ENCODE data around the gene RPS6KA2. TPM values are rescaled to one million over a fixed set of nuclear protein-coding genes. Genes with fewer than 3 reads are reported as not detected.

The RPS6KA2 gene
- total RNA-seq, 2 donors from 2014 or later, result 78.6 to 131 TPM

DNA sequence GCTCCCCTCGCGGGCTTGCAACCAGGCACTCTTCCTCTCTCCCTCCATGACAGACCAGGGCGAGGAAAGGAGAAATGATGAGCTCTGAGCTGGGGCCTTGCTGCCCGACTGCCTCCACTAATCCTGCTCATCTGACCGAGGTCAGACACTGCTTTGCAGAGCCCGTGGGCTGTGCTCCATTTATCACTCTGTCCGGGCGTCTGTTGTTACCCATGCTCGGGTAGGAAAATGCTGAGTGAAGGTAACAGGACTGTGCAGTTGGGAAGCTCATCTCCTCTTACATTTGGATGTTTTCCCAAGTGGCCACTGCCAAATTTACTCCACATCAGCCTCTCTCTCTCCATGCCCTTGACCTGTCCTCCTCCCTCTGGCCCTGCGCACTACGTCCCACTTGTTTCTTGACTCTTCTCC lies 14.6 kb downstream of the RPS6KA2 start:
- peak overlapping the region; percentile 30 to 85 for H3K27ac ChIP-seq
- no peaks in the 10 kb centered on the region for H3K9me3 ChIP-seq
- peaks cover 0 to 54% of the 10 kb centered on the region in 2 donors for H3K4me1 ChIP-seq
- H3K36me3 ChIP-seq, result no peaks in the 10 kb centered on the region
- no peaks in the 10 kb centered on the region for H3K27me3 ChIP-seq
- no peak overlapping the region for H3K4me3 ChIP-seq
- TF ChIP-seq, protein P1, sequence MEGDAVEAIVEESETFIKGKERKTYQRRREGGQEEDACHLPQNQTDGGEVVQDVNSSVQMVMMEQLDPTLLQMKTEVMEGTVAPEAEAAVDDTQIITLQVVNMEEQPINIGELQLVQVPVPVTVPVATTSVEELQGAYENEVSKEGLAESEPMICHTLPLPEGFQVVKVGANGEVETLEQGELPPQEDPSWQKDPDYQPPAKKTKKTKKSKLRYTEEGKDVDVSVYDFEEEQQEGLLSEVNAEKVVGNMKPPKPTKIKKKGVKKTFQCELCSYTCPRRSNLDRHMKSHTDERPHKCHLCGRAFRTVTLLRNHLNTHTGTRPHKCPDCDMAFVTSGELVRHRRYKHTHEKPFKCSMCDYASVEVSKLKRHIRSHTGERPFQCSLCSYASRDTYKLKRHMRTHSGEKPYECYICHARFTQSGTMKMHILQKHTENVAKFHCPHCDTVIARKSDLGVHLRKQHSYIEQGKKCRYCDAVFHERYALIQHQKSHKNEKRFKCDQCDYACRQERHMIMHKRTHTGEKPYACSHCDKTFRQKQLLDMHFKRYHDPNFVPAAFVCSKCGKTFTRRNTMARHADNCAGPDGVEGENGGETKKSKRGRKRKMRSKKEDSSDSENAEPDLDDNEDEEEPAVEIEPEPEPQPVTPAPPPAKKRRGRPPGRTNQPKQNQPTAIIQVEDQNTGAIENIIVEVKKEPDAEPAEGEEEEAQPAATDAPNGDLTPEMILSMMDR (IDR thresholded peaks at IDR 0.05), result no peak
- peak; percentile 55 for DNase-seq (ENCODE audit: low spot score)

DNA sequence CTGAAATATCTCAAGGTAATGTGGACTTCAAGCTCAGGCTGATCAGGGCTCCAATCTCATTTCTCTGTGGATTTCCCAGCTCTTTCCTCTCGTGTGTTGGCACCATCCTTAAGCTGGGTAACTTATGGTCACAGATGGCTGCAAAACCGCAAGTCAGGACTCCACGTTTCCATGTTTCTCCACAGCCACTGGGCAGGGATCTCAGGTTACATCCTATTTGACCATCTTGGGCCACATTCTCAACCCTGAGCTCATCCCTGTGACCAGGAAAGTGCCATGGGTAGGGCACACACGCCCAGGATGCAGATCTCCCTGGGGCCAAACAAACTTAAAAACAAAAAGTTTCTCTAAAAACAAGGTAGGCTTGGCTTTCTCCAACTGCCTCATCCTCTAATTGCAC lies 15.4 kb downstream of the RPS6KA2 start:
- no peaks in the 10 kb centered on the region for H3K9me3 ChIP-seq
- peak; percentile 50 for DNase-seq (ENCODE audit: low spot score)
- no peaks in the 10 kb centered on the region for H3K36me3 ChIP-seq
- peaks cover 0 to 51% of the 10 kb centered on the region in 2 donors for H3K4me1 ChIP-seq
- TF ChIP-seq, protein P1 (IDR thresholded peaks at IDR 0.05), result no peak
- no peak overlapping the region for H3K27ac ChIP-seq
- no peak overlapping the region for H3K4me3 ChIP-seq
- no peaks in the 10 kb centered on the region for H3K27me3 ChIP-seq

DNA sequence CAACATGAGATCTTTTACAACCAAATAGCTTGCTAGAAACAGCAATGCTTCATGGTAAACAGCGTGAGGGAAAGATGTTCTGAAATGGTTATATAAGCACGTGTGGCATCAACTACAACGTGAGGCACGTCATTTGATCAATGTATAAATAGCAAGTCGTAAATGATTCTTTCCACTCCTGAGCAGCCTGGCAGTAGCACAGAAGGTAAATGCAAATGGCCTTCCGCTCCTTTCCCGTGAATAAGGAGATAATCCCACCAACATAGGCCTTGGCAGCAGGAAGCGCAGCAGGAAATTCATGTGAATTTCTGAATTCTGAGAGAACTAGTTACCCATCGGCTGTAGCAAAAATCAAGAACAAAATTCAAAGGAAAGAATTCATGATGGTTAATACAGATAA lies 17.0 kb downstream of the RPS6KA2 start:
- Histone ChIP-seq H3K9me3 (no peaks in the 10 kb centered on the region), H3K27ac (no peak overlapping the region), H3K36me3 (no peaks in the 10 kb centered on the region), H3K4me3 (no peak overlapping the region), H3K4me1 (peaks cover 0 to 36% of the 10 kb centered on the region in 2 donors), H3K27me3 (no peaks in the 10 kb centered on the region)
- DNase-seq (ENCODE audit: low spot score), result peak; percentile 7
- TF ChIP-seq, protein P1 (IDR thresholded peaks at IDR 0.05), result no peak

DNA sequence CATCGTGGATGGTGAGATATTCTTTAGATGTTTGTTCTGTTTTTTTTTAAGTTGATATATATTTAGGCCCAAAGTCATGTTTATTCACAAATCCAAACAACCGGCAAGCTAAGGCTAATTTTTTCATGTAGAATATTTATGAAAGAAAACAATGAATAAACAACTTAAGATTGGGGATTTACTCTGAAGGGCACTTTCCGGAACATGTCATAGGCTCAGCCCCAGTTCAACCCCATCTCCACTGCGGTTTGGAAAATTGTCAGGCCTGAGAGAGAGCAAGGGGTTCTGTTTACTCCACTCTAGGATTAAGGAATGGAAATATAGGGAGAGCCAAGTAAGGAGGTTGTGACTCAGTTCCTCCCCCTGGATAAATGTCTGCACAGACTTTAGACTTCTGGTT lies 18.3 kb downstream of the RPS6KA2 start:
- no peaks in the 10 kb centered on the region for H3K36me3 ChIP-seq
- H3K4me3 ChIP-seq, result no peak overlapping the region
- no peak overlapping the region for H3K27ac ChIP-seq
- no peaks in the 10 kb centered on the region for H3K27me3 ChIP-seq
- peaks cover 0 to 23% of the 10 kb centered on the region in 2 donors for H3K4me1 ChIP-seq
- no peak for DNase-seq (ENCODE audit: low spot score)
- TF ChIP-seq, protein P1 (IDR thresholded peaks at IDR 0.05), result no peak
- H3K9me3 ChIP-seq, result no peaks in the 10 kb centered on the region

DNA sequence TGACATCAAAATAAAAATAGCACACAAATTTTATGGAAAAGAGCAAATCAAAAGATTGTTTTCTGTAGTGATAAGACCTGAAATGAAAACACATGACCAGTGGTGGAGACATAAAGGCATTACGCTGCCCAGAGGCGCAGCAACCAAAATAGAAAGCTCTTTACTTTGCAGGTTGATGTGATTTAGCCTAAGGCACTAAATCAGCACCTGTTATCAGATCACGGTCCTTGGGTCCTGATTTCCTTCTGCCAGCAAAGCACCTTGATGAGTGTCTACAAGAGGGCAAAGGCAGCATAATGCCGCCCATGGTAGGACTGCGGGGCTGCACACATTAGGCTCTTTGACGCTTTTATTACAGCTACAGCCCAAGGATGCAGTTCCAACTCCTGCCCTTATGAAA lies 21.3 kb downstream of the RPS6KA2 start:
- Histone ChIP-seq H3K4me3 (no peak overlapping the region), H3K9me3 (no peaks in the 10 kb centered on the region), H3K27me3 (no peaks in the 10 kb centered on the region), H3K4me1 (no peaks in the 10 kb centered on the region), H3K36me3 (no peaks in the 10 kb centered on the region), H3K27ac (no peak overlapping the region)
- TF ChIP-seq, protein P1 (IDR thresholded peaks at IDR 0.05), result no peak
- DNase-seq (ENCODE audit: low spot score), result peak; percentile 28

DNA sequence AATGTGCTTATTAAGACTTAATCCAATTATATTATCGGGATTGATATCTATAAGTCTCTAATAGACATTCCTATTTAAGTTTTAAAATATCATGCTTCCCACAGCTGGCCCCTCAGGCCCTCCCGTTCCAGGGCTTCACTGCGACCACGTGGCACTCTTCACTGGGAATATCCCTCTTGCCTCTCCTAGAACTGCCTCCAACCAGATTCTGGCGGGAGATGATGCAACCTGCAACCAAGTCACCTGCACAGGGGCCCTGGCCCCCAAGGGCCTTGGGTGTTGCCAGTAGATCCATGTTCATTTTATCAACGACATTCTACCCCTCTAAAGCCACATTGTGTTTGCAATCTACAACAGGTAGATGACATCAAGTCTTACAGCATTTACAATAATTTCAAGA lies 22.1 kb downstream of the RPS6KA2 start:
- Histone ChIP-seq H3K9me3 (no peaks in the 10 kb centered on the region), H3K27ac (no peak overlapping the region), H3K4me3 (no peak overlapping the region), H3K4me1 (no peaks in the 10 kb centered on the region), H3K27me3 (no peaks in the 10 kb centered on the region), H3K36me3 (no peaks in the 10 kb centered on the region)
- DNase-seq (ENCODE audit: low spot score), result peak; percentile 48
- TF ChIP-seq, protein P1 (IDR thresholded peaks at IDR 0.05), result no peak

Measured in right atrium auricular region (tissue), 2 donors.